ENCODE measurements around the gene COL4A6.

DNA sequence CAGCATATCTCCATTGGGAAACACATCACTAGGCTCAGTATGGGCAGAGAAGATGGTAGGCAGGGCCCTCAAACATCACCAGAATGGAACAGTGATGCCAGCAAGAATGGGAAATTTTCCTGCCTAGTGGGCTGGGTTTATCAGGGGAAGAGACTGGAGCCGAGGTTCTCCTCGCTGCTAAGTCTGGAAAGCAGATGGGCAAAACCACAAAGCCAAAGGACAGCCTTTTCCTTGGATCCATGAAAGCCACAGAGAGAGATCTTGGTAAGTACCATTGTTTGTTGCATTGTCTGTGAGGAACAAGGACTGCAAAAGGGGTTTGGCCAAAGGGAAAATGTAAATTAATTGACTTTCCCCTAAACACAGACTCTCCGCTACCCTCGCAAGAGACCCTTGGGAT is 266.6 kb downstream of the COL4A6 start:
- TF ChIP-seq EZH2 (IDR thresholded peaks at IDR 0.05) (no peak), POLR2AphosphoS5 (IDR thresholded peaks at IDR 0.05; ENCODE audit: borderline replicate concordance, low read depth, low read length) (no peak)
